Hepatocyte (in vitro differentiated cells): Measurements from ENCODE around the gene PDCD5. TPM values are rescaled to one million over a fixed set of nuclear protein-coding genes. Genes with fewer than 3 reads are reported as not detected.

ENCODE experiments used
- DNase-seq: peaks from one replicate; pipeline ENCODE4 v3.0.0-alpha.2; 2016; ENCODE audit warnings: low spot score
- H2AFZ ChIP-seq: fragments of 200-600 bp; sonication (generic); 2 replicates; pipeline ENCODE4 v1.6.0; 2016; ENCODE audit warnings: antibody characterized with exemption, mild to moderate bottlenecking
- H3K27ac ChIP-seq: fragments of 200-600 bp; sonication (generic); 2 replicates; pipeline ENCODE4 v1.5.1; 2016; ENCODE audit warnings: mild to moderate bottlenecking
- H3K27me3 ChIP-seq: fragments of 200-600 bp; sonication (generic); 2 replicates; pipeline ENCODE4 v1.6.1; 2016
- H3K36me3 ChIP-seq: fragments of 200-600 bp; sonication (generic); replicated peaks from 2 replicates; pipeline ENCODE4 v1.5.1; 2016; ENCODE audit warnings: low read depth; ENCODE audit not compliant: insufficient read depth
- H3K4me1 ChIP-seq: fragments of 200-600 bp; sonication (generic); 2 replicates; pipeline ENCODE4 v1.5.1; 2016; ENCODE audit warnings: mild to moderate bottlenecking, moderate library complexity; ENCODE audit not compliant: insufficient read depth
- H3K4me2 ChIP-seq: fragments of 200-600 bp; sonication (generic); 2 replicates; pipeline ENCODE4 v1.6.0; 2016
- H3K4me3 ChIP-seq: fragments of 200-600 bp; sonication (generic); 2 replicates; pipeline ENCODE4 v1.5.1; 2016; ENCODE audit warnings: mild to moderate bottlenecking
- H3K79me2 ChIP-seq: fragments of 200-600 bp; sonication (generic); 2 replicates; pipeline ENCODE4 v1.6.0; 2017; ENCODE audit warnings: mild to moderate bottlenecking
- H3K9me2 ChIP-seq: fragments of 200-600 bp; sonication (generic); replicated peaks from 2 replicates; pipeline ENCODE4 v1.6.0; 2017; ENCODE audit warnings: mild to moderate bottlenecking; ENCODE audit not compliant: insufficient read depth
- H3K9me3 ChIP-seq: fragments of 200-600 bp; sonication (generic); 2 replicates; pipeline ENCODE4 v1.5.1; 2016; ENCODE audit warnings: low read depth, mild to moderate bottlenecking
- H4K20me1 ChIP-seq: fragments of 200-600 bp; sonication (generic); 2 replicates; pipeline ENCODE4 v1.6.0; 2016; ENCODE audit warnings: mild to moderate bottlenecking; ENCODE audit not compliant: insufficient read depth, poor library complexity, severe bottlenecking
- CTCF ChIP-seq: fragments of 200-600 bp; sonication (generic); IDR thresholded peaks from 2 replicates; pipeline ENCODE4 v1.5.1; 2016; ENCODE audit warnings: antibody characterized with exemption, mild to moderate bottlenecking; ENCODE audit not compliant: poor library complexity
- EZH2 ChIP-seq: fragments of 200-600 bp; sonication (generic); IDR thresholded peaks from 2 replicates; pipeline ENCODE4 v1.6.1; 2016; ENCODE audit warnings: antibody characterized with exemption, mild to moderate bottlenecking, borderline replicate concordance
- EZH2phosphoT487 ChIP-seq: fragments of 200-600 bp; sonication (generic); IDR thresholded peaks from one replicate; pipeline ENCODE4 v1.6.1; 2018; ENCODE audit warnings: antibody characterized with exemption, mild to moderate bottlenecking, low read depth, moderate library complexity; ENCODE audit not compliant: unreplicated experiment, severe bottlenecking
- WGBS: methylation state at CpG from one replicate; pipeline ENCODE4 v1.1.6; 2016; ENCODE audit warnings: low lambda C conversion rate; ENCODE audit errors: missing lambda C conversion rate; 5-methylcytosine and 5-hydroxymethylcytosine counted together
- polyA plus RNA-seq: library from polyadenylated mRNA; unstranded; fragments of >200 nt; fragmentation: Nextera tagmentation; extraction: Ambion mirVana; gene quantifications from 2 replicates; pipeline ENCODE4 v1.2.1, GENCODE V29; 2016
- total RNA-seq: library from RNA; depleted of rRNA; stranded (reverse); fragments of >200 nt; gene quantifications from 2 replicates; pipeline ENCODE4 v1.2.3, GENCODE V29; 2014

PDCD5 gene
- total and polyA plus RNA-seq, 2 experiments from 2014 or later = 138 to 199 TPM

DNA sequence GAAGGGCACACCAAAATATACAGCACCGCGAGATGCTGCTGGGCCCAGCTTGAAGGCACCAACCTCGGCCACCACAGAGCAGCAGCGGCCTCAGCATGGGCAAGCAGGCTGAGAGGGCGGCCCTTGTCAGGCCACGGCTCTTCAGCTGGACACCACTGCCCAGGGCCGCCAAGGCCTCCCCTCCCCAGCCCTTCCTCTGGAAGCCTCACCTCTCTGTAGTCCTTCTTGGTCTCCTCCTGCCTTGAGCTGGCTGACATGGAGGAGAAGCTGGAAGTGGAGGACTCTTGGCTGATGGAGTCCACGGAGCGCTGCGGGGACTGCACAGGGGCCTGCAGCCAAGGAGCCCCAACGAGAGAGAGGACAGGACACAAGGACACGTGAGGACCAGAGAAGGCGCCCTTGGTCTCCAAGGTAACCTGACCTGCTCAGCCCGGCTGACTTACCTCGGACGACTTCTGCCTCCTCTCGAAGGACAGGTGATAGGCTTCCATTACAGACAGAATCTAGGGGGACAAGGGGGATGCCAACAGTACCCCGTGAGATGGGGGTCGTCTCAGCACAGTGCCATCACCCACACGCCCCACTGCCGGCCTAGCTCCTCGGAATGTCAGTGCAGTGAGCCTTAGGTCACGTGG lies 38.2 kb downstream of the PDCD5 start:
- no peaks in the 10 kb centered on the region for H3K27me3 ChIP-seq
- H3K4me2 ChIP-seq = no peak overlapping the region
- H3K9me3 ChIP-seq = no peaks in the 10 kb centered on the region
- no peak overlapping the region for H3K27ac ChIP-seq
- no peaks in the 10 kb centered on the region for H3K9me2 ChIP-seq
- H3K79me2 ChIP-seq = no peaks in the 10 kb centered on the region
- H4K20me1 ChIP-seq = no peaks in the 10 kb centered on the region
- no peaks in the 10 kb centered on the region for H3K4me1 ChIP-seq
- 95% methylated on average over 23 of the region's 23 CpGs for WGBS
- H3K36me3 ChIP-seq = no peaks in the 10 kb centered on the region
- no peak for TF ChIP-seq EZH2
- TF ChIP-seq EZH2phosphoT487 = no peak
- no peak for TF ChIP-seq CTCF
- H2AFZ ChIP-seq = no peak overlapping the region
- H3K4me3 ChIP-seq = no peak overlapping the region
- DNase-seq = no peak

DNA sequence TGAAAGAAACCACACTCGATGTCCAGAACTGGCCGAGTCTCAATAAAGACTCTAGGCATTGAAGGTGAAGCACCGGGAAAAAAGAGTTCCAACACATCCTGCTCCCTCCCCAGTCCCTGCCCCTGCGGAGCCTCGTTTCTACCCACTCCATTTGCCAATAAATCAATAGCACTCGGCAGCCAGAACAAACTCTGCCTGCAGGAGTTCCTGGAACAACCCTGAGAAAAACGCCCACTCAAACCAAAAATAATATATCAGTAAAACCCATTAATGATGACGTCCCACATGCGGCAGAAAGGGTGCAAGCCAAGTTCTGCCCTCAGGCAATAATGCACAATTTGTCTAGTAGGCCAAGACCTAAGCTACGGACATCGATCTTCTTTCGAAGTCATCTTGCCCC lies 41.0 kb downstream of the PDCD5 start:
- 83% methylated on average over 12 of the region's 12 CpGs for WGBS
- no peaks in the 10 kb centered on the region for H4K20me1 ChIP-seq
- no peaks in the 10 kb centered on the region for H3K27me3 ChIP-seq
- H3K79me2 ChIP-seq = no peaks in the 10 kb centered on the region
- H3K9me3 ChIP-seq = no peaks in the 10 kb centered on the region
- H3K36me3 ChIP-seq = no peaks in the 10 kb centered on the region
- no peaks in the 10 kb centered on the region for H3K9me2 ChIP-seq
- TF ChIP-seq EZH2phosphoT487 (no peak), CTCF (no peak), EZH2 (no peak)
- H3K27ac ChIP-seq = no peak overlapping the region
- H3K4me3 ChIP-seq = no peak overlapping the region
- no peak for DNase-seq
- no peak overlapping the region for H3K4me2 ChIP-seq
- H2AFZ ChIP-seq = no peak overlapping the region
- H3K4me1 ChIP-seq = no peaks in the 10 kb centered on the region

DNA sequence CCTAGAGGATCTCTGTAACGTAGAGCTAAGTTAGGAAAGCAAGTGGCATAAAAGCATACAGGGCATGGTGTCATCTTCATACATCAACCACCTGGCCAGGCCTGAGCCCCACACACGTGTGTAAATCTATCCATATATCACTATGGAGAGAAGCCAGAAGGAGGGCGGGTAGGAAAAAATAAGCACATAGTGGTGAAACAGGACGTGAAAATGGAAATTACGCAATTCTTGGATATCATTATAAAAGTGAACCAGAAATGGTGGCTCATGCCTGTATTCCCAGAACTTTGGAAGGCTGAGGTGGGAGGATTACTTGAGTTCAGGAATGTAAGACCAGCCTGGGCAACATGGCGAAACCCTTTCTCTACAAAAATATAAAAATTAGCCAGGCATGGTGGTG lies 43.4 kb downstream of the PDCD5 start:
- Histone ChIP-seq H2AFZ (no peak overlapping the region), H3K9me2 (no peaks in the 10 kb centered on the region), H3K4me2 (no peak overlapping the region), H4K20me1 (no peaks in the 10 kb centered on the region), H3K27me3 (no peaks in the 10 kb centered on the region), H3K79me2 (no peaks in the 10 kb centered on the region), H3K36me3 (no peaks in the 10 kb centered on the region), H3K4me3 (no peak overlapping the region), H3K9me3 (no peaks in the 10 kb centered on the region), H3K4me1 (no peaks in the 10 kb centered on the region), H3K27ac (no peak overlapping the region)
- DNase-seq = no peak
- TF ChIP-seq EZH2 = no peak
- TF ChIP-seq EZH2phosphoT487 = no peak
- no peak for TF ChIP-seq CTCF
- WGBS = 97% methylated on average over 6 of the region's 6 CpGs

GRCh38 chr19:32626969-32627368 lies 46.0 kb downstream of the PDCD5 start:
- no peak overlapping the region for H3K4me2 ChIP-seq
- no peaks in the 10 kb centered on the region for H3K36me3 ChIP-seq
- no peak for TF ChIP-seq EZH2phosphoT487
- TF ChIP-seq CTCF = no peak
- no peak for TF ChIP-seq EZH2
- no peaks in the 10 kb centered on the region for H3K9me2 ChIP-seq
- DNase-seq = no peak
- no peaks in the 10 kb centered on the region for H3K4me1 ChIP-seq
- no peak overlapping the region for H2AFZ ChIP-seq
- 98% methylated on average over 4 of the region's 4 CpGs for WGBS
- no peak overlapping the region for H3K4me3 ChIP-seq
- no peak overlapping the region for H3K27ac ChIP-seq
- H3K9me3 ChIP-seq = no peaks in the 10 kb centered on the region
- H4K20me1 ChIP-seq = no peaks in the 10 kb centered on the region
- no peaks in the 10 kb centered on the region for H3K79me2 ChIP-seq
- no peaks in the 10 kb centered on the region for H3K27me3 ChIP-seq
